Measurements from ENCODE around the gene SKIL. TPM values are rescaled to one million over a fixed set of nuclear protein-coding genes. Genes with fewer than 3 reads are reported as not detected.

SKIL gene
- total RNA-seq, 1 experiment from 2014 or later: 35.0 TPM

GRCh38 chr3:170410428-170411029 lies 53.0 kb downstream of the SKIL start:
- no peaks in the 10 kb centered on the region for H3K36me3 ChIP-seq (ENCODE audit: low read depth, low read length)
- H3K4me2 ChIP-seq (ENCODE audit: low read length): no peak overlapping the region
- no TSS peak for BruUV-seq (replicated peaks)
- H3F3A ChIP-seq (ENCODE audit: low read length, unreplicated experiment): no peaks in the 10 kb centered on the region
- H3K79me2 ChIP-seq (ENCODE audit: low read length): no peaks in the 10 kb centered on the region
- H2AFZ ChIP-seq (ENCODE audit: low read length): no peak overlapping the region
- intact Hi-C loops (cut with micrococcal nuclease): loop anchor here (1.0 to 10.0 kb wide), 4 partner anchors 100 to 337 kb away; no protein-coding TSS in a partner anchor
- no peak overlapping the region for H3K4me3 ChIP-seq (ENCODE audit: low read length)
- peak; percentile 38; the same call in 1 of the 2 replicates for ATAC-seq
- H3K9ac ChIP-seq (ENCODE audit: low read length): no peak overlapping the region
- no peaks in the 10 kb centered on the region for H4K20me1 ChIP-seq (ENCODE audit: low read length)
- H3K9me2 ChIP-seq (replicated peaks; ENCODE audit: low read length): no peaks in the 10 kb centered on the region
- CTCF ChIA-PET: interaction anchor here (0.8 to 1.1 kb wide), 5 partner anchors 10 to 438 kb away, joined by 3 to 5 read pairs (median 3); no protein-coding TSS in a partner anchor
- H3K27ac ChIP-seq (ENCODE audit: low read length): no peak overlapping the region
- POLR2A ChIA-PET (ENCODE audit: unreplicated experiment): no interaction called here
- DNase-seq: peak; percentile 64
- no peaks in the 10 kb centered on the region for H3K9me3 ChIP-seq (ENCODE audit: low read length)
- H3K27me3 ChIP-seq (ENCODE audit: low read length): no peaks in the 10 kb centered on the region
- peaks cover 10% of the 10 kb centered on the region for H3K4me1 ChIP-seq (ENCODE audit: insufficient read depth, low read length)
- TF ChIP-seq EZH2phosphoT487 (IDR thresholded peaks at IDR 0.05; ENCODE audit: borderline replicate concordance, low read length): no peak
- peak; percentile 79 for TF ChIP-seq CTCF (conservative IDR thresholded peaks at IDR 0.05; ENCODE audit: low read depth, low read length)
- no peak for TF ChIP-seq EZH2 (IDR thresholded peaks at IDR 0.05; ENCODE audit: low read length, unreplicated experiment)

- no peaks in the 10 kb centered on the region for H3F3A ChIP-seq (ENCODE audit: low read length, unreplicated experiment)
- CTCF ChIA-PET: interaction anchor here (0.8 to 1.9 kb wide), 5 partner anchors 83 to 402 kb away, joined by 3 to 59 read pairs (median 5); no protein-coding TSS in a partner anchor
- no peaks in the 10 kb centered on the region for H3K9me3 ChIP-seq (ENCODE audit: low read length)
- no peaks in the 10 kb centered on the region for H4K20me1 ChIP-seq (ENCODE audit: low read length)
- H3K36me3 ChIP-seq (ENCODE audit: low read depth, low read length): no peaks in the 10 kb centered on the region
- intact Hi-C loops (cut with micrococcal nuclease): loop anchor here (5.0 to 10.0 kb wide), 3 partner anchors 192 to 334 kb away; no protein-coding TSS in a partner anchor
- DNase-seq: no peak
- no peak overlapping the region for H3K27ac ChIP-seq (ENCODE audit: low read length)
- H3K9ac ChIP-seq (ENCODE audit: low read length): no peak overlapping the region
- ATAC-seq: no peak
- POLR2A ChIA-PET (ENCODE audit: unreplicated experiment): interaction anchor here (0.7 kb wide), 1 partner anchor 455 kb away, joined by 3 read pairs; no protein-coding TSS in a partner anchor
- H3K4me1 ChIP-seq (ENCODE audit: insufficient read depth, low read length): peaks cover 10% of the 10 kb centered on the region
- no peak overlapping the region for H3K4me2 ChIP-seq (ENCODE audit: low read length)
- H2AFZ ChIP-seq (ENCODE audit: low read length): no peak overlapping the region
- no peak for TF ChIP-seq CTCF (conservative IDR thresholded peaks at IDR 0.05; ENCODE audit: low read depth, low read length)
- no peak for TF ChIP-seq EZH2phosphoT487 (IDR thresholded peaks at IDR 0.05; ENCODE audit: borderline replicate concordance, low read length)
- TF ChIP-seq EZH2 (IDR thresholded peaks at IDR 0.05; ENCODE audit: low read length, unreplicated experiment): no peak
- no peaks in the 10 kb centered on the region for H3K79me2 ChIP-seq (ENCODE audit: low read length)
- H3K27me3 ChIP-seq (ENCODE audit: low read length): no peaks in the 10 kb centered on the region
- H3K4me3 ChIP-seq (ENCODE audit: low read length): no peak overlapping the region
- H3K9me2 ChIP-seq (replicated peaks; ENCODE audit: low read length): no peaks in the 10 kb centered on the region
- no TSS peak for BruUV-seq (replicated peaks)
Observed at GRCh38 chr3:170413291-170413690, 55.8 kb downstream of the SKIL start.

Data from PC-3 (cell line).